Activated CD4-positive, alpha-beta T cell treated with anti-CD3 and anti-CD28 coated beads for 36 hours (primary cell): ENCODE results near the gene RASL12. TPM values are rescaled to one million over a fixed set of nuclear protein-coding genes. Genes with fewer than 3 reads are reported as not detected.
A peak's percentile ranks its signal among the peaks of the same experiment; 100 is the strongest.

Experiments used
- ATAC-seq: fragments of 200-7000 bp; cut with Tn5 transposase; one replicate; pipeline ENCODE4 v1.10.0; 2021; ENCODE audit warnings: mild to moderate bottlenecking, moderate library complexity
- CTCF ChIA-PET: fragments of 350-600 bp; sonication (Branson Sonifier 250); formaldehyde crosslinking; loops from one replicate; lab custom pipeline; 2021; ENCODE audit warnings: antibody characterized with exemption; lab: Charles Lee
- POLR2A ChIA-PET: fragments of 350-600 bp; sonication (Branson Sonifier 250); formaldehyde crosslinking; loops from one replicate; lab custom pipeline; 2021; ENCODE audit warnings: antibody characterized with exemption, inconsistent platforms; lab: Charles Lee
- DNase-seq: peaks from one replicate; pipeline ENCODE4 v3.0.0-alpha.2; 2020
- H3K27ac Mint-ChIP-seq: one replicate; pipeline ENCODE4 v1.8.0; 2021; ENCODE audit warnings: mixed read lengths
- H3K27me3 Mint-ChIP-seq: one replicate; pipeline ENCODE4 v1.8.0; 2021; ENCODE audit warnings: mixed read lengths
- H3K36me3 Mint-ChIP-seq: one replicate; pipeline ENCODE4 v1.8.0; 2021; ENCODE audit warnings: low read depth, mixed read lengths
- H3K4me1 Mint-ChIP-seq: one replicate; pipeline ENCODE4 v1.8.0; 2021; ENCODE audit warnings: mixed read lengths
- H3K4me3 Mint-ChIP-seq: one replicate; pipeline ENCODE4 v1.8.0; 2021; ENCODE audit warnings: mild to moderate bottlenecking, moderate library complexity, mixed read lengths
- H3K9me3 Mint-ChIP-seq: one replicate; pipeline ENCODE4 v1.8.0; 2021; ENCODE audit warnings: low read depth, mixed read lengths
- intact Hi-C, 2 experiments: fragments of 100-400 bp; cut with DNase I in 1 of 2; cut with micrococcal nuclease in 1 of 2; formaldehyde crosslinking; loops; one replicate each; pipeline versions ENCODE4 v1.14.2 to v1.15.1; 2022 to 2024; cut with DNase I, micrococcal nuclease
- total RNA-seq, 2 experiments: library from RNA; stranded (reverse); gene quantifications; one replicate each; pipeline ENCODE4 v1.2.3, GENCODE V29; 2021

Gene RASL12
- total RNA-seq, 2 experiments from 2014 or later, result not detected

DNA sequence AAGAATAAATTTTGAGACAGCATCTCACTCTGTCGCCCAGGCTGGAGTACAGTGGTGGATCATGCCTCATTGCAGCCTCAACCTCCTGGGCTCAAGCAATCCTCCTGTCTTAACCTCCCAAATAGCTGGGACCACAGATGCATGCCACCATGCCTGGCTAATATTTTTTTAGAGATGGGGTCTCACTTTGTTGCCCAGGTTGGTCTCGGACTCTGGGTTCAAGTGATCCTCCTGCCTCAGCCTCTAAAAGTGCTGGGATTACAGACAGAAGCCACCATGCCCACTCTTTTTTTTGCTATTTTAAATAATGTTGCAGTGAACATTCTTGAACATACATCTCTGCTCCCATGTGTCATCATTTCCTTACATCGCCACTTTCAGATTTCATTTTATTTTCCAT is 29.4 kb downstream of the RASL12 start:
- ChIA-PET CTCF (interaction anchor here (0.6 kb wide), 1 partner anchor 228 kb away, joined by 3 read pairs; no protein-coding TSS in a partner anchor), POLR2A (no interaction called here)
- H3K9me3 Mint-ChIP-seq, result no peaks in the 10 kb centered on the region
- no peaks in the 10 kb centered on the region for H3K36me3 Mint-ChIP-seq
- H3K27me3 Mint-ChIP-seq, result no peaks in the 10 kb centered on the region
- intact Hi-C loops, result no loop called here
- H3K27ac Mint-ChIP-seq, result no peak overlapping the region
- H3K4me3 Mint-ChIP-seq, result no peak overlapping the region
- ATAC-seq (no peak), DNase-seq (no peak)
- H3K4me1 Mint-ChIP-seq, result peaks cover 3% of the 10 kb centered on the region

GRCh38 chr15:65037309-65037708 is 30.5 kb downstream of the RASL12 start:
- H3K27me3 Mint-ChIP-seq, result no peaks in the 10 kb centered on the region
- POLR2A ChIA-PET, result no interaction called here

GRCh38 chr15:65034719-65035118 is 33.1 kb downstream of the RASL12 start:
- CTCF ChIA-PET, result interaction anchor here (0.6 to 1.7 kb wide), 6 partner anchors 12 to 236 kb away, joined by 3 to 10 read pairs (median 4); no protein-coding TSS in a partner anchor
- Mint-ChIP-seq H3K36me3 (no peaks in the 10 kb centered on the region), H3K9me3 (no peaks in the 10 kb centered on the region)

More at GRCh38 chr15:65037309-65037708, 30.5 kb downstream of the RASL12 start:
- CTCF ChIA-PET, result no interaction called here
- no peaks in the 10 kb centered on the region for H3K9me3 Mint-ChIP-seq
- intact Hi-C loops, result no loop called here
- H3K4me1 Mint-ChIP-seq, result peaks cover 7% of the 10 kb centered on the region
- H3K36me3 Mint-ChIP-seq, result no peaks in the 10 kb centered on the region
- no peak overlapping the region for H3K4me3 Mint-ChIP-seq
- ATAC-seq (no peak), DNase-seq (no peak)
- H3K27ac Mint-ChIP-seq, result no peak overlapping the region

GRCh38 chr15:65033659-65034269 is 34.0 kb downstream of the RASL12 start:
- Mint-ChIP-seq H3K27ac (no peak overlapping the region), H3K27me3 (no peaks in the 10 kb centered on the region), H3K4me3 (no peak overlapping the region), H3K9me3 (no peaks in the 10 kb centered on the region), H3K36me3 (no peaks in the 10 kb centered on the region), H3K4me1 (peaks cover 7% of the 10 kb centered on the region)
- DNase-seq (peak; percentile 45), ATAC-seq (peak; percentile 47)
- ChIA-PET POLR2A (interaction anchor here (1.1 kb wide), 1 partner anchor 266 kb away, joined by 5 read pairs; no protein-coding TSS in a partner anchor), CTCF (interaction anchor here (0.6 to 1.7 kb wide), 18 partner anchors 9 to 346 kb away, joined by 3 to 14 read pairs (median 4); partner anchors contain the start of genes KBTBD13 and SLC51B)
- intact Hi-C loops, result loop anchor here (1.0 to 5.0 kb wide), 6 partner anchors 45 to 352 kb away; partner anchors contain the start of gene RNU5A-1 (in 1 of the 2)

More at GRCh38 chr15:65034719-65035118, 33.1 kb downstream of the RASL12 start:
- Mint-ChIP-seq H3K4me1 (peaks cover 7% of the 10 kb centered on the region), H3K27ac (no peak overlapping the region), H3K4me3 (no peak overlapping the region), H3K27me3 (no peaks in the 10 kb centered on the region)
- intact Hi-C loops, result loop anchor here (5.0 kb wide), 2 partner anchors 263 to 302 kb away; partner anchors contain the start of gene RNU5A-1 (in 1 of the 2)
- DNase-seq (no peak), ATAC-seq (no peak)
- POLR2A ChIA-PET, result interaction anchor here (1.1 kb wide), 1 partner anchor 265 kb away, joined by 5 read pairs; no protein-coding TSS in a partner anchor

GRCh38 chr15:65032801-65033537 is 34.8 kb downstream of the RASL12 start:
- Mint-ChIP-seq H3K4me1 (peaks cover 12% of the 10 kb centered on the region), H3K27ac (no peak overlapping the region), H3K36me3 (peaks cover 4% of the 10 kb centered on the region), H3K9me3 (no peaks in the 10 kb centered on the region), H3K27me3 (no peaks in the 10 kb centered on the region), H3K4me3 (no peak overlapping the region)
- intact Hi-C loops, result loop anchor here (1.0 to 5.0 kb wide), 6 partner anchors 45 to 352 kb away; partner anchors contain the start of gene RNU5A-1 (in 1 of the 2)
- DNase-seq (peak; percentile 69), ATAC-seq (peak; percentile 59)
- ChIA-PET CTCF (interaction anchor here (0.7 to 1.7 kb wide), 14 partner anchors 10 to 302 kb away, joined by 3 to 14 read pairs (median 4); partner anchors contain the start of gene SLC51B), POLR2A (no interaction called here)

- H3K27ac Mint-ChIP-seq, result peak overlapping the region; percentile 44
- ATAC-seq (no peak), DNase-seq (no peak)
- POLR2A ChIA-PET, result no interaction called here
- intact Hi-C loops, result loop anchor here (1.0 to 5.0 kb wide), 11 partner anchors 20 to 297 kb away; partner anchors contain the start of genes CLPX (in 1 of the 2), PARP16 (in 1 of the 2), PDCD7 (in 1 of the 2) and RNU5A-1 (in 1 of the 2)
- no peaks in the 10 kb centered on the region for H3K27me3 Mint-ChIP-seq
- H3K36me3 Mint-ChIP-seq, result peaks cover 19% of the 10 kb centered on the region
- CTCF ChIA-PET, result interaction anchor here (0.9 to 1.2 kb wide), 2 partner anchors 46 to 48 kb away, joined by 3 to 4 read pairs; partner anchors contain the start of gene KBTBD13
- H3K9me3 Mint-ChIP-seq, result no peaks in the 10 kb centered on the region
- peaks cover 20% of the 10 kb centered on the region for H3K4me1 Mint-ChIP-seq
- H3K4me3 Mint-ChIP-seq, result peak overlapping the region; percentile 85
Measured at GRCh38 chr15:65029736-65030208, 38.0 kb downstream of the RASL12 start.

GRCh38 chr15:65028921-65029735 is 38.7 kb downstream of the RASL12 start, which contains the start of gene MTFMT:
TSS of gene MTFMT (minus strand) at chr15:65029639. CDS start at chr15:65029613, 26 bp downstream.
- Mint-ChIP-seq H3K27ac (peak within 1 kb of the TSS; percentile 79), H3K4me1 (peaks cover 20% of the 10 kb centered on the region), H3K36me3 (peaks cover 22% of the 10 kb centered on the region), H3K9me3 (no peaks in the 10 kb centered on the region), H3K27me3 (no peaks in the 10 kb centered on the region), H3K4me3 (peak within 1 kb of the TSS; percentile 85)
- POLR2A ChIA-PET, result no interaction called here
- CTCF ChIA-PET, result no interaction called here
- DNase-seq (peak; percentile 96), ATAC-seq (peak; percentile 95)
- intact Hi-C loops, result loop anchor here (1.0 to 5.0 kb wide), 9 partner anchors 20 to 276 kb away; partner anchors contain the start of genes CLPX (in 1 of the 2), PARP16 (in 1 of the 2), PDCD7 (in 1 of the 2) and RNU5B-1 (in 1 of the 2)

- peak overlapping the region; percentile 79 for H3K27ac Mint-ChIP-seq
- peak overlapping the region; percentile 85 for H3K4me3 Mint-ChIP-seq
- intact Hi-C loops, result loop anchor here (2.0 to 5.0 kb wide), 5 partner anchors 36 to 276 kb away; partner anchors contain the start of genes PARP16 (in 1 of the 2), PDCD7 (in 1 of the 2) and RNU5B-1 (in 1 of the 2)
- no peak for DNase-seq
- ATAC-seq, result no peak
- peaks cover 28% of the 10 kb centered on the region for H3K36me3 Mint-ChIP-seq
- H3K9me3 Mint-ChIP-seq, result no peaks in the 10 kb centered on the region
- POLR2A ChIA-PET, result no interaction called here
- H3K4me1 Mint-ChIP-seq, result peaks cover 17% of the 10 kb centered on the region
- CTCF ChIA-PET, result interaction anchor here (0.9 kb wide), 1 partner anchor 75 kb away, joined by 3 read pairs; no protein-coding TSS in a partner anchor
- H3K27me3 Mint-ChIP-seq, result no peaks in the 10 kb centered on the region
Measured at GRCh38 chr15:65028338-65028737, 39.5 kb downstream of the RASL12 start.

GRCh38 chr15:65027593-65027992 is 40.2 kb downstream of the RASL12 start:
- ATAC-seq (no peak), DNase-seq (no peak)
- Mint-ChIP-seq H3K9me3 (no peaks in the 10 kb centered on the region), H3K4me3 (peak overlapping the region; percentile 85), H3K27me3 (no peaks in the 10 kb centered on the region), H3K27ac (no peak overlapping the region), H3K4me1 (peaks cover 14% of the 10 kb centered on the region), H3K36me3 (peaks cover 31% of the 10 kb centered on the region)
- POLR2A ChIA-PET, result no interaction called here
- intact Hi-C loops, result loop anchor here (5.0 kb wide), 2 partner anchors 35 to 190 kb away; no protein-coding TSS in a partner anchor
- CTCF ChIA-PET, result interaction anchor here (0.9 kb wide), 1 partner anchor 76 kb away, joined by 3 read pairs; no protein-coding TSS in a partner anchor

- no peak overlapping the region for H3K27ac Mint-ChIP-seq
- no peak for ATAC-seq
- peaks cover 14% of the 10 kb centered on the region for H3K4me1 Mint-ChIP-seq
- no peak for DNase-seq
- H3K36me3 Mint-ChIP-seq, result peaks cover 31% of the 10 kb centered on the region
- POLR2A ChIA-PET, result interaction anchor here (0.7 to 0.8 kb wide), 2 partner anchors 278 to 430 kb away, joined by 3 to 4 read pairs; partner anchors contain the start of gene RNU5B-1
- CTCF ChIA-PET, result no interaction called here
- H3K9me3 Mint-ChIP-seq, result no peaks in the 10 kb centered on the region
- no peak overlapping the region for H3K4me3 Mint-ChIP-seq
- intact Hi-C loops, result loop anchor here (5.0 kb wide), 2 partner anchors 34 to 189 kb away; no protein-coding TSS in a partner anchor
- H3K27me3 Mint-ChIP-seq, result no peaks in the 10 kb centered on the region
Measured at GRCh38 chr15:65026756-65027155, 41.0 kb downstream of the RASL12 start.
